ENCODE data around the gene ANKRD34A.

The ANKRD34A gene

GRCh38 chr1:145977486-145978470 lies 13.4 kb upstream of the ANKRD34A start:
- DNase-seq (peak; percentile 80), ATAC-seq (ENCODE audit: insufficient read depth, low read depth) (peak; percentile 73)
- Histone ChIP-seq H3K4me2 (ENCODE audit: insufficient read depth, low read length) (peak overlapping the region; percentile 60), H3K4me1 (ENCODE audit: insufficient read depth, low read length) (peaks cover 39% of the 10 kb centered on the region), H3K9ac (ENCODE audit: low read depth, low read length) (peak overlapping the region; percentile 32), H2AFZ (ENCODE audit: low read depth, low read length) (peak overlapping the region; percentile 60), H3K4me3 (ENCODE audit: low read depth in 1 of 2, low read length in 2 of 2) (peak overlapping the region in 1 of 2 experiments; percentile 10; a peak in 1 of 4 replicates), H4K20me1 (ENCODE audit: insufficient read depth, low read length) (no peaks in the 10 kb centered on the region), H3K36me3 (ENCODE audit: insufficient read depth, low read length) (peaks cover 7% of the 10 kb centered on the region; the same call in 1 of the 2 replicates), H3K27me3 (ENCODE audit: insufficient read depth, low read length, poor library complexity) (no peaks in the 10 kb centered on the region), H3K79me2 (ENCODE audit: insufficient read depth, low read length) (no peaks in the 10 kb centered on the region), H3K27ac (ENCODE audit: low read length) (peak overlapping the region; percentile 88), H3K9me3 (ENCODE audit: insufficient read depth, low read length, severe bottlenecking) (no peaks in the 10 kb centered on the region)
- TF ChIP-seq EZH2 (IDR thresholded peaks at IDR 0.05; ENCODE audit: borderline replicate concordance, low read depth, low read length, severe bottlenecking) (no peak), CTCF (IDR thresholded peaks at IDR 0.05; ENCODE audit: borderline replicate concordance, extremely low read depth, low read length, poor library complexity, severe bottlenecking) (peak; percentile 98)

GRCh38 chr1:145977016-145977415 lies 12.6 kb upstream of the ANKRD34A start:
- Histone ChIP-seq H3K36me3 (ENCODE audit: insufficient read depth, low read length) (peaks cover 7% of the 10 kb centered on the region; the same call in 1 of the 2 replicates), H3K9me3 (ENCODE audit: insufficient read depth, low read length, severe bottlenecking) (no peaks in the 10 kb centered on the region), H3K9ac (ENCODE audit: low read depth, low read length) (peak overlapping the region; percentile 32; the same call in 1 of the 2 replicates), H3K27ac (ENCODE audit: low read length) (peak overlapping the region; percentile 88), H3K27me3 (ENCODE audit: insufficient read depth, low read length, poor library complexity) (no peaks in the 10 kb centered on the region), H3K79me2 (ENCODE audit: insufficient read depth, low read length) (0 out of 2 replicates have a peak, but pooled peaks cover 2% of the 10 kb centered on the region), H3K4me3 (ENCODE audit: low read depth in 1 of 2, low read length in 2 of 2) (no peak overlapping the region), H2AFZ (ENCODE audit: low read depth, low read length) (peak overlapping the region; percentile 60), H3K4me1 (ENCODE audit: insufficient read depth, low read length) (peaks cover 39% of the 10 kb centered on the region), H3K4me2 (ENCODE audit: insufficient read depth, low read length) (0 out of 2 replicates have a peak overlapping the region, but pooled peaks have one; percentile 60), H4K20me1 (ENCODE audit: insufficient read depth, low read length) (no peaks in the 10 kb centered on the region)
- TF ChIP-seq CTCF (IDR thresholded peaks at IDR 0.05; ENCODE audit: borderline replicate concordance, extremely low read depth, low read length, poor library complexity, severe bottlenecking) (no peak), EZH2 (IDR thresholded peaks at IDR 0.05; ENCODE audit: borderline replicate concordance, low read depth, low read length, severe bottlenecking) (no peak)
- no peak for DNase-seq
- no peak for ATAC-seq (ENCODE audit: insufficient read depth, low read depth)

- no peak for TF ChIP-seq EZH2 (IDR thresholded peaks at IDR 0.05; ENCODE audit: borderline replicate concordance, low read depth, low read length, severe bottlenecking)
- no peak for TF ChIP-seq CTCF (IDR thresholded peaks at IDR 0.05; ENCODE audit: borderline replicate concordance, extremely low read depth, low read length, poor library complexity, severe bottlenecking)
- Histone ChIP-seq H3K27ac (ENCODE audit: low read length) (no peak overlapping the region), H3K4me2 (ENCODE audit: insufficient read depth, low read length) (no peak overlapping the region)
These were observed 10.8 kb upstream of the ANKRD34A start for GRCh38 chr1:145975216-145975615.

More at GRCh38 chr1:145975216-145975615, 10.8 kb upstream of the ANKRD34A start:
- peaks cover 34% of the 10 kb centered on the region for H3K4me1 ChIP-seq (ENCODE audit: insufficient read depth, low read length)
- H3K36me3 ChIP-seq (ENCODE audit: insufficient read depth, low read length), result peaks cover 7% of the 10 kb centered on the region; the same call in 1 of the 2 replicates
- H2AFZ ChIP-seq (ENCODE audit: low read depth, low read length), result no peak overlapping the region
- H3K9ac ChIP-seq (ENCODE audit: low read depth, low read length), result no peak overlapping the region
- H3K27me3 ChIP-seq (ENCODE audit: insufficient read depth, low read length, poor library complexity), result no peaks in the 10 kb centered on the region
- ATAC-seq (ENCODE audit: insufficient read depth, low read depth) (no peak), DNase-seq (no peak)
- H3K9me3 ChIP-seq (ENCODE audit: insufficient read depth, low read length, severe bottlenecking), result no peaks in the 10 kb centered on the region
- no peak overlapping the region for H3K4me3 ChIP-seq (ENCODE audit: low read depth in 1 of 2, low read length in 2 of 2)
- 0 out of 2 replicates have a peak, but pooled peaks cover 2% of the 10 kb centered on the region for H3K79me2 ChIP-seq (ENCODE audit: insufficient read depth, low read length)
- H4K20me1 ChIP-seq (ENCODE audit: insufficient read depth, low read length), result no peaks in the 10 kb centered on the region
